SIG-M5 treated with dmso at 0.1 percent for 504 hours (cell line): ENCODE results near the gene PPCDC.
"Not testable (repeated sequence)": the region's sequence is repeated elsewhere in the genome, so short reads cannot be mapped to it uniquely, and the experiment has no call there.

Experiments used
- DNase-seq: peaks from one replicate; lab custom pipeline; 2025; ENCODE audit not compliant: unreplicated experiment; lab: John Stamatoyannopoulos, UW

Gene PPCDC

GRCh38 chr15:75065851-75066509, 42.6 kb downstream of the PPCDC start:
- DNase-seq: no peak

GRCh38 chr15:75067123-75067830, 43.9 kb downstream of the PPCDC start:
- no peak for DNase-seq

- DNase-seq: no peak
Observed at GRCh38 chr15:75068748-75069147, 45.4 kb downstream of the PPCDC start.

- DNase-seq: peak; percentile 67
Observed at GRCh38 chr15:75069301-75069925, 46.0 kb downstream of the PPCDC start.

GRCh38 chr15:75070674-75071073, 47.3 kb downstream of the PPCDC start:
- no peak for DNase-seq

- DNase-seq: peak; percentile 20
Observed at GRCh38 chr15:75073197-75073596, 49.8 kb downstream of the PPCDC start.

- no peak for DNase-seq
Observed at GRCh38 chr15:75076277-75076676, 52.9 kb downstream of the PPCDC start.

- DNase-seq: not testable (repeated sequence)
Observed at GRCh38 chr15:75077551-75077961, 54.2 kb downstream of the PPCDC start.

GRCh38 chr15:75081150-75081549, 57.8 kb downstream of the PPCDC start:
- no peak for DNase-seq

- DNase-seq: no peak
Observed at GRCh38 chr15:75082689-75083088, 59.3 kb downstream of the PPCDC start.

- DNase-seq: not testable (repeated sequence)
Observed at GRCh38 chr15:75085708-75086107, 62.3 kb downstream of the PPCDC start.

- no peak for DNase-seq
Observed at GRCh38 chr15:75089456-75090387, 66.3 kb downstream of the PPCDC start.

GRCh38 chr15:75090388-75090734, 67.0 kb downstream of the PPCDC start:
- DNase-seq: no peak

- DNase-seq: no peak
Observed at GRCh38 chr15:75091814-75092213, 68.4 kb downstream of the PPCDC start.

- not testable (repeated sequence) for DNase-seq
Observed at GRCh38 chr15:75094961-75095478, 71.6 kb downstream of the PPCDC start.

GRCh38 chr15:75095594-75095993, 72.2 kb downstream of the PPCDC start:
- DNase-seq: no peak

- no peak for DNase-seq
Observed at GRCh38 chr15:75097939-75098338, 74.5 kb downstream of the PPCDC start.

GRCh38 chr15:75098404-75098803, 75.0 kb downstream of the PPCDC start:
- no peak for DNase-seq
